GM18499 (cell line): ENCODE results near the gene ALDOA.

ENCODE experiments used
- ATAC-seq: cut with Tn5 transposase; IDR thresholded peaks from one replicate; pipeline ENCODE4 v1.9.1; 2021; ENCODE audit warnings: moderate number of reproducible peaks; ENCODE audit not compliant: insufficient read depth, unreplicated experiment

The ALDOA gene

DNA sequence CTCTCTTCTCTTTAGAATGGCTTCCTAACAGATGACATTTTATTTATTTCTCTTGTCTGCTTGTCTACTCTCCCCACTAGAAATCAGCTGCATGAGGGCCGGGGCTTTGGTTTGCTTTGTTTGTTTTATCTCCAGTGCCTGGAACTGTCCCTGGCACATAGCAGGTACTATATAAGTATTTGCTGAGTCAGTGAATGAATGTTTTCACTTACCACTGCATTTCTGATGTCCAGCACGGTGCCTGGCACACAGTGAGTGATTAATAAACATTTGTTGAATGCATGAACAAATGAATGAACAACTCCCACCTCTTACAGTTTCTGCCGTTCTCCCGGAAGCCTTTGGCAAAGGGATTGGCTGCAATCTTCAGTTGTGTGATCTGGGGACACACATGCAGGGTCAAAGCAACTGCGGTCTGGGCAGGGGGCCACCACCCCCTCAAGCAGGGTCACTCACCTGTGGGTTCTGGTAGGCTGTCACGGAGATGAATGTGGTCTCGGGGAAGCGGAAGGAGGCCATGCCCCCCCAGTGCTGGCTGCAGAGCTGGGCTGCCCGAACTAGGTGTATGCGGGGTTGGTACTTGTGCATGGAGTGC lies 22.8 kb downstream of the ALDOA start:
- ATAC-seq: no peak

DNA sequence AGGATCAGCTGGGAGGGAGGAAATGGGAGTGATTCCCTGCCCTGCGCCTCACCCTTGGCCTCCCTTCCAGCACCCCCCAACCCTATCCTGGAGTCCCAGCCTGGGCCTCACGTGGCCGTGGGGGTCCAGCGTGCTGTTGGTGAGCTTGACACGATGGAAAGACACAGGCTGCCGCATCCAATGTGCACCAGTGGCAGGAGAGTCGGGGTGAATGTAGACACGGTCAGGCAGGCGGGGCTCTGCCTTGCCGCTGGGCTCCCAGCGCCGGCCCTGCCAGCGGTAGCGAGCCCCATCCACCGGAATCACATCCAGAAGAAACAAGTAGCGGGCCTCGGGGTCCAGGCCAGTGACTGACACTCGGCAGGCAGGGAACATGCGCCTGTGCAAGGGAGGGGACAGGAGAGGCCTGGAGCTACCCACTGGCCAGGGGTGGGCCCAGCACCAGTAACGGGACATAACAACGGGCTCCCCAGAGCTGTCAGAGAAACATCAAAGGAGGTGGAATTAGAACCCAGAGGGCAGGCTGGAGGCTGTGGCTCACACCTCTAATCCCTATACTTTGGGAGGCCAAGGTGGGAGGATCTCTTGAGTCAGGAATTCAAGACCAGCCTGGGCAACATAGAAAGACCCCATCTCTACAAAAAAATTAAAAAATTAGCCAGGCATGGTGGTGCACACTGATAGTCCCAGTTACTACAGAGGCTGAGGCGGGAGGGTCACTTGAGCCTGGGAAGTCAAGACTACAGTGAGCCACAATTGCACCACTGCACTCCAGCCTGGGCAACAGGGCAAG lies 23.5 kb downstream of the ALDOA start:
- no peak for ATAC-seq

DNA sequence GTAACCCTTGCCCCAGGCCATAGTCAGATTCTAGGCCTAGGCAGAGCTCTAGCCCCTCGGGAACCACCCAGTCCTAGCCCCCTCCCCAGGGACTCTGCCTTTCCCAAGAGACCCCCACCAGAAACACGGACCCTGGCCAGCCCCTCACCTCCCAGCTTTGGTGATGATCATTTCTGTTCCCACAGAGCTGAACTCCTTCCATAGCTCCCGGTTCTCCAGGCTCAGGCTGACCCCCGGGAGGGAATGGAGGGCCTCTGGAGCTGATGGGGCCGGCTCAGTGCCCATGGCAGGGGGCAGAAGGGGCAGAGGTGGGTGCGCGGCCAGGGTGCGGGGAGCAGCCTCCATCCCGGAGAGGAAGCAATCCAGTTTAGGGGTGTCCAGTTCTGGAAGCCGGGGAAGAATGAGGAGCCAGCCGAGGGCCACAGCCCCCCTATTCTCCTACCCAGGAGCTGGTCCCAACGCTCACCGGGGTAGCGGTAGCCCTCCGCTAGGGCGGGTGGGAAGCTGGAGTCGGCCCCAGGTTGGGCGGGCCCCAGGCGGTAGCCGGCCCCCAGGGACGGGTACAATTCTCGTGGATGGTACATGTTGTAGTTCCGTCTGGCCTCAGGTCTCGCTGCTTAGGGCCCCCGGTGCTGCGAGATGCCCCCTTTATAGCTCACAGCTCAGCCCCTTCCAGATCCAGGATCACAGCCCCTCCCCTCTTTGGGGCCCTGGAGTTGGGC lies 25.2 kb downstream of the ALDOA start:
- ATAC-seq: no peak

DNA sequence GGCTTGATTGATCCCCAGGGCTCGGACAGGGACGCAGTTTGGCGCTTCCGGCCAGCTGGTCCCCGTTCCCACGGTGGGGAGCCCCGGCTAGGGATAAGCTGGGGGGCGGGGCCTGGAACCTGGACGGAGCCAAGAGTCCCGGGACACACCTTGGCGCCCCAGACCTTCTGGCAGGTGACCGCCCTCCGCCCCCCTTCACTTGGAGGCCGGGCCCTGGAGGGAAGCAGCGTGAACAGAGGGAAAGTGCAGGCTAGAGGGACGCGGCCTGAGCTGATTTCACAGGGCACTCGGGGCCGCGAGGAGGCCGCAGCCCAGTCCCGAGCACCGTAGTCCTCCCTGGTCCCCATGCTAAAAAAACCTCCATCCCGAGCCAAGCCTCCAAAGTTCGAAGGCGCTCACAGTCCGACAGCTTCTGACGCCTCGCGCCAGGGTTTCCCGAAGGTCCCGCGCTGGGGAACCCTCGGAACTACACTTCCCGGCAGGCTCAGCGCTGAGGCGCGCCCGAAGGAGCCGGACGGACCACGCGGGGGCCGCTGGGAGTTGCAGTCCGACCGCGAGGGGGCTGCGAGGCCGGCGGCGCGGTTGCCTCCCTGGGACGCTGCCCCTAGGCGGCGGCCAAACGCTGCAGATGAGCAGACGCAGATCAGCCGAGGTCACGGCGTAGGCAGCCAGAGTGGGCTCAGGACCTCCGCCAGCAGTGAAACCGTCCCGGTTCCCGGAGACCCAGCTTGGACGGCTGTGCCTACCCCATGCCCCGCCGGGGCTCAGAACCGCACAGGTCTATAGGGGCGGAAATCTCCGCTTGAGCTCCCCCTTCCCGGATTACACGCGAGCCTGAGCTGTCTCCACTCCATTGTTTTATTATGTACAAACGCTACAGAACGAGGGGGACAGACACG lies 26.2 kb downstream of the ALDOA start, which contains the start of gene TBX6:
TBX6 (minus strand) TSS at position 451 of the 899 bp plus-strand sequence. CDS start 731 bp downstream, outside the sequence.
- ATAC-seq: peak; percentile 34

DNA sequence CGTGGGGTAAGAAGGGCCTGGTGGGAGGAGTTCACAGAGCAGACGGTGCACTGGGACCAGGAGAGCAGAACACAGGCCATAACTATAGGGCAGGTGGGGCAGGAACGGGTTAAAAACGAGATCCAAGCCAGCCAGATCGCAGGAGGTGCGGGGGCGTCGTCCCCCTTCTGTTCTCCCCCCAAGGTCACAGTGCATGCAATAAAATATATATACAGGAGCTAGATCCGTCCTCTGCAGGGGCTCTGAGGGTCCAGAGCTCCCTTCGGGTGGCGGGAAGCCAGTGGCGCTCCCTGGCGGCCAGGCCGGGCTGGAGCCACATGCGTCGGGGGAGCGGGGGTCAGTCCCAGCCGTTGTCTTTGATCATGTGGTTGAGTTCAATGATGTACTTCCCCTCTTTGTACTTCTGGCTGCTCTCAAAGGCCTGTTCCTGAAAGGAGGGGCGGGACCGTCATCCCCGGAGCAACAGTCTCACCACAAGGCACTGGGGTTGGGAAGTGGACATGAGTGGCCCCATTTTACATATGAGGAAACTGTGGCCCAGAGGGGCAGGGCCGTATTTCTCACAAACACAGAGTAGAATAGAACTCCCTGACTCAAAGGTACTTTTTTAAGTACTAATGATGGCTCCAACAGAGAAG lies 26.9 kb downstream of the ALDOA start:
- peak; percentile 32 for ATAC-seq

DNA sequence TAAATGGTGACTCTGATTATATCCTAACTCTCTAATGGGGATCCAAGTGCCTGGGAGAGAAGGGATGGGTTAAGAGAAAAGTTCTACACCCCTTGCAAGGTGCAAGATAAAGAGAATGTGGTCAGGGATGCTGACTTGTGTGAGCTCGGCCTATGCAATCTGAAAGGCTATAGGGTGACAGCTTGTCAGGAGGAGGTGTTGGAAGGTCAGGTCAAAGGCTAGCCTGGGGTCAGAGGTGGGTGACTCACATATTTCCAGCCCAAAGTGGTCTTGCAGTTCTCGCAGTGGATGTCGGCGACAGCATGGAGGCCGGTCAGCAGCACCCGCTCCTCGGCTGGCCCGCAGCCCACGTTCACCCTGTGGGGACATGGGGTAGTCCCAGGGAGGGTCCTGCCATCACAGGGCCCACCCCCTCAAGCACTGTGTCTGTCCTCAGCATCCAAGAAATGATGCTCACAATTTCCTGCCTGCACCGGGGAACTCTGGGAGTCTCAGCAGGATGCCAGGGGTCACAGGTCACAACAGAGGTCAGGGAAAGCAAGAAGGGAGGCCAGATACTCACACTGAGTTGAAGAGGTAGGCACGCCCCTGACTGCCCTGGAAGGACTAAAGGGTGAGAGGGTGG lies 29.1 kb downstream of the ALDOA start:
- ATAC-seq: no peak

DNA sequence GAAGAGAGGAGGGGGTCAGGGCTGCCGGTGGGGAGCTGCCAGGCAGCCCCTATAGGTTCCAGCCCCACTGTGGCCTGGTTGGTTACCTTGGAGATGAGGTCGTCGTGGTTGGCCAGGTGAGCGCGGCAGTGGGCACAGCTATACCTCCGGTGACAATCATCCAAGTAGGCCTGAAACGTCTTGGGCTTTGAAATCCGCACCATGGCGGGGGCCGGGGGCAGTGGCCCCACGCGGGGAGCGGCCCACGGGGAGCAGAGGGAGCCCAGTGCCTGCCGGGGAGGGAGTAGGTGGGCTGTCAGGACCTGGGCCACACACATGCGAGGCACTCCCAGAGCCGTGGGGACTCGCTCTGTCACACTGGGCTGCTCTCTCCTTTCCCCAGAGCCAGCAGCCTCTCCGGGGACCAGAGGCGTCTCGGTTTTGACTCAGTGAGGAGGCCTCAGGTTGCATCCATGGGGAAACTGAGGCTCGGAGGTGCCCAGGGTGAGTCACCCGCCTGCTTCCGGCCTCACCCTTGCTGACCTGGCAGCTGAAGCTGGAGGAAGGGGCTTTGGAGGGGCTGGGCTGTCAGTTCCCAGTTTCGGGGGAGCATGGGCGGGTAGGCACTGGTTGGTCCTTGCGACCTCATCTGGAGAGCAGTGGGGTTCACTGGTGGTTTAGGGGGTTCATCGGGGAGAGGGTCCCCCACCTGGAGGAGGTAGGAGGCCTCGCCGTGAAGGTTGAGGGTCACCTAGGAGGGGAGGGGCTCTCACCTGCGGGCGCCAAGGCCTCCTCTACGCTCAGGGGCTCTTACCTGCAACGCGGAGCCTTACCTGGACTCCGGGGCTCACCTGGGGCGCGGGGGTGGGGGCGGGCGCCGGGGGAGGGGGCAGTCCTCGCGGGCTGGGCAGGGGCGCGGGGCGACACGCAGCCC lies 29.9 kb downstream of the ALDOA start:
- ATAC-seq: no peak

DNA sequence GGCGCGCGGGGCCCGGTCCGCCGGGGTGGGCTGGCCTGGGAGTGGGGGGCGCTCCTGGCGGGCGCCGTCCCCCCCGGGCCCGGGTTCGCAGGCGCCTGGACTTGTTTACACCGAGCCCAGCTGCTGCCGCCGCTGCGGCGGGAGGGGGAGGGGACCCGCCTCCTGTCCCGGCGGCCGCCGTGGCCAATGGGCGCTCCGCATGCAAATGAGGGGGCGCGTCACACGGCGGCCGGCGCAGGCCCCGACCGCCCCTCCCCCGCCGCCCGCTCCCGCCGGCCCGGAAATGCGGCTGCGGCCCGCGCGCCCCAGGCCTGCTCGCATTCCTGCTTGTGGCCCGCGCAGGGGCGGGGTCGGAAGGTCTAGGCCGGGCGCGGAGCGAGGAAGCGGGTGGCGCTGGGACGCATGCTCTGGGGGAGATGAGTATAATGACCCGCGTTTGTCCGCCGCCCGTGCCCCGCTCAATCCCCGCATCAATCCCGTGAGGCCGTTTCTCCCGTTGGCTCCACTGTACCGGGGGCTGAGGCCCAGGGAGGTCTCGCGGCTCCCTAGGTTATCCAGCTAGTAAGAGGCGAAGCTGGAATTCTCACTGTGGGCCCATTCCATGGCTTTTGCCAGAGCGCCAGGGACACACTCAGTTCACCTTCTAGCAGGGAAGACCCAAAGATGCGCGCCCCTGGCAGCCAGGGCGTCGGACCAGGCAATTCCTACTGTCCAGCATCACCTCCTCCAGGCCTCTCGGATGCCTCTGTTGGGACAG lies 30.7 kb downstream of the ALDOA start, which contains the start of gene YPEL3:
YPEL3 (minus strand) TSS at position 109 of the 757 bp plus-strand sequence. CDS start 731 bp downstream, outside the sequence.
- ATAC-seq: no peak

DNA sequence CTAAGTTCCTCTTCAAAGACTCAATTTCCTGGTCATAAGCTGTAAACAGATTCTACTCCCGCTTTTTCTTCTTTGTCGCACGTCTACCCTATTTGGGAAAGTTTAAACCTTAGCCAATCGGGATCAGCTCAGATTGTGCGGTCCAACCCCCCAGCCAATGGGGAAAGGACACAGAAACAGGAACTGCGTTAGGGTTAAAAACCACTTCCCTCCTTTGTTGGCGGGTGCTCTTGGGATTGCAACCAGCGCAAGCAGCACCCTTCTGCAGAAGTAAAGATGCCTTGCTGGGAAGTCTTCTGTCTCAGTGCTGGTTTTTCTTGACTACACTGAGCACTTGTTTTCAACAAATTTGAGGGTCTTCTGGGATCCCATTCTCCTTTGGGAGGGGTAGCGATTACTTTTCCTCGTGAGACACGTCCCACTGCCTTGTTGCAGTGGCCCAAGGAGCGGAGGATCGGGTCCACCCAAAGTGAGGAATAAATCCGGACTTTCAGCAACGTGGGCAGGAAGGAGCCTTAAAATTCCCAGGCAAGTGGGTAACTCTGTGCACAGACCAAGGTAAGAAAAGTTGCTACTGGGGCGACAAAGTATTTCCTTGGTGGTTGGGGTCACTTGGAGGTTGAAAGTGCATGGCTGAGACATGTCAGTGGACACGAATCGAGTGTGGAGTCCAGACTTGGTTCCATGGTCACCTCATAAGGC lies 31.5 kb downstream of the ALDOA start:
- no peak for ATAC-seq

DNA sequence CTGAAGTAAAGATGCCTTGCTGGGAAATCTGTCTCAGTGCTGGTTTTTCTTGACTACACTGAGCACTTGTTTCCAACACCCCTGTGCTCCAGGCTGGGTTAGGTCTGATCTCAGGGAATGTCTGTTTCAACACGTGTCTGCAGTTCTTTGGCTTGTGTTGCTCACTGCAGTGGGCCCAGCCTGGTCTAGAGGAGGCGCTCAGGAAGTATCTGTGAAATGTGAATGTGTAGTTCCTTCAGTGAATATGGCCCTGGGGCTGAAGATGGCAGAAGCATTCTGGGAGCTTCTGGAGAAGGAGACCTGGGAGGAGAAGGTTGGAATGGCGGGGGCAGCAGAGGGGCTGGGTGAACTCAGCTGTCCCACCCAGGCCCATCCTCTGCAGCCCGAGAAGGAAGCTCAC lies 38.5 kb downstream of the ALDOA start:
- ATAC-seq: no peak

DNA sequence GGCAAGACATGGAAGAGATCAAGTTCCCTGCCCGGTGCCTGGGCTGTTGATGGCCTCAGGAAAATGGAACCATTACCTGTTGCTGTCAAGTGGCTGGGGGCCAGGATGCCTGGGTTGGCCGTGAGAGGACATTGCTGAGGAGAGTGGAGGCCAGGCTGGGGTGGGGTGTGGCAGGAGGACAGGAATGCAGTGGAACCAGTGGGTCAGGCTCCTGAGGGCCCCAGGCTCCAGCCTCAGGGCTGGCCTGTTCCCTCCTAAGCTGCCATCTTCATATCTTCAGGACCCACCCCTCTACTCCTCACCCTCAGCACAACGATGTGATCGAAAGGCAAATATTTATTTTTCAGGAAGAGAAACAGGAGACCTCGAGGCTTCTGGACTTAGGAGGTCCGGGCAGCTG lies 38.9 kb downstream of the ALDOA start:
- ATAC-seq: no peak

DNA sequence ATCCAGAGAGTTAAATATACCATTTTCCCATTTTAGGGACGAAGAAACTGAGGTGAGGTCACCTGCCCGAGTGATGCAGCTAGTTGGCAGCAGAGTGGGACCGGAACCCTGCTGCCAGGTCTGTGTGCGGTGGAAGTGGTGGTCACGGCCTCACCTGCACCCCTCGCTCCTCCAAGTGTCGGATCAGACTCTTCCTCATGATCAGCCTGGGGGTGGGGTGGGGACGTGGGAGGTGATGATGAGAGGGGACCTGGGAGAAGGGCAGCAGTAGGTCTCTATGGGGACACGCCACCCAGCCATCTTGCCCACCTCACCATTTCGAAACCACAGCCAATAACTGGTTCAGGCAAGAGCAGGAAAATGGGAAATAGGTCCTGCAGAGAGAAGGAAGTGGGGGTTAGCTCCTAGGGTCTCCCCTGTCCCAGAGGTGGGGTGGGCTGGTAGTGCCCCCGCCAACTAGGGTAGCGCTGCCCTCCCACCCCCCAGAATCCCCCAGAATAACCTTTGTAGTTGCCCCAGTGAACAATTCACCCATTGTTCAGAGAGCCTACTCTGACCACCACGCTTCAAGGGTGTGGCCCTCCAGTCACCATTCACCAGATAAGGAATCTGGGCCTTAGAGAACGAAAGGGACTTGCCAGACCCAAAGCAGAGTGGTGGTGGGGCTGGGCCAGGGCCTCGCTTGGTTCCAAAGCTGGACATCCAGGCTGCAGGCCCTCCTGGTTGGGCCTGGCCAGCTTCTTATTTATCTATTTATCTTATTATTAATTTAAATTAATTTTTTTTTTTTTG lies 42.7 kb downstream of the ALDOA start:
- no peak for ATAC-seq

DNA sequence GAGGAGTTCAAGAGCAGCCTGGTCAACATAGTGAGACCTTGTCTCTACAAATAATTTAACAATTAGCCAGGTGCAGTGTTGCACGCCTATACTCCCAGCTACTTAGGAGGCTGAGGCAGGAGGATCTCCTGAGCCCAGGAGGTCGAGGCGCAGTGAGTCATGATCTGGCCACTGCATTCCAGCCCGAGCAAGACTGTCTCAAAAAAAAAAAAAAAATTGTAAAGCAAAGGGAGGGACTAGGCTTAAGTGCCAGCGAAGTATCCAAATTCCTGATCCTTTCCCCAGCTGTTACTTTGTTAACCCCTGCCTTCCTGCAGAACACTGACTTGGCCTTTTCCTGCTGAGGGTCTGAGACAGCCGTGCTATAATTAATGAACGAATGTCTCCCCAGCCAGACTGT lies 45.1 kb downstream of the ALDOA start:
- no peak for ATAC-seq

DNA sequence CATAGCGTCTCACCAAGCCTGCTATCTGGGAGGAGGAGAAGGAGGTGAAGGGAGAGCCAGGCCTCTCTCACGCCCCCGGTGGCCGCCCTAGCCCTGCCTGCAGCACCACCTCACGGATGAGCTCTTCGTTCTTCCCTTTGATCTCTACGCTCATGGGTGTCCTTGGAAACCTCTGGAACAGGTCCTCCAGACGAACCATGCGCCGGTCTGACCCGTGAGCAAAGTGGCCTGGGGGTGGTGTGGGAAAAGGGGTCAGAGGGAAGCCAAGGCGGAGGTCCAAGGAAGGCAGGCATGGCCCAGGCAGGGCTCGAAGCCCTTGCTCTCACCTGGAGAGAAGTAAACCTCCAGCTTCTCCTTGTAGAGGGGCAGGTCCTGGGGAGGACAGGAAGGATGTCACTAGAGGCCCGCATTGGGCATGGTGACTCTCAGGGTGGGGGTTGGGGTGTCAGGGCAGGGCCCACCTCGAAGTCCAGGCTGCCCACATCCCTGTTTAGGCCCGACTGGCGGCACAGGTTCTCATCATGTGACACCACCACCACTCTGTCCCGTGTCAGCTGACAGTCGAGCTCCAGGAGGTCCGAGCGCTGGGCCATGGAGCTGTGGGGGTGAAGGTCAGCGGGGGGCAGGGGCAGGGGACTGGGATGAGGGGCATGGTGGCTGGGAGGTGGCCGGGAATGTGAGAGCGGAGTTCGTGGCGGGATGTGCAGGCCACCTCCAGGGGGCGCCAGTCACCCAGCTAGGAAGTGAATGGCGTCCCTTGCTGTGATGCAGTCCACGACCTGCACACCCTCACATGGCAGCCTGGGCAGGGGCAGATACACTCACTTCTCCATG lies 46.9 kb downstream of the ALDOA start:
- ATAC-seq: no peak

DNA sequence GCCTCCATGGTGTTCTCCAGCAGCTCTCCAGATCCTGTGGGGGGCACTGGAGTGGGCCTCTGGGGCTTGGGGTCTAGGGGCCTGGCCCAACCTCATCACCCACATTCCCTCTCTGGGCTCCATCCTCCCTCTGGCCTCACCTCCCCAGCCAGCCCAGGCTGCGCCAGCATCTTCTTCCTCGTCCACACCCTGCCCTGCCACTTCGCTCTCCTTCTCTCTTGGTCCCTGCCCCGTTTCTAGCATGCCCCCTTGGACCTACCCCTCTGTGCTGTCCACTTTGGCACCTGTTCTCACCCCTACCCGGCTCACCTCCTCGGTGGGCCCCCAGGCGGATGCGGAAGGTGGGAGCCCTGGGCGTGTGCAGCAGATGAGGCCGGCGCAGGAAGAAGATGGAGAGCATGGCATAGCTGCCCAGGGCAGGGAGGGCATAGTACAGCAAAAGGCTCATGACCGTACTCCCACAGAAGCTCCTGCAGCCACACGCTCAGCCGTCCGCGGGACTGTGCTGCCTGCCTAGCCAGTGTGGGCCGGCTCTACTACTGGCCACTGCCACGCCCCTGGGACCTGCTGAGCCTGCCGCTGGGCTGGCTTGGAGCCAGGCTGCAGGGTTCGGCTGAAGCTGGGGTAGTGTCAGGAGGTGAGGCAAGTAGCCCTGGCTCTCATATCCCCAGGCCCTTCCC lies 47.6 kb downstream of the ALDOA start, which contains the start of gene GDPD3:
GDPD3 (minus strand) TSS at position 507 of the 680 bp plus-strand sequence; CDS start at position 448, 59 bp downstream.
- ATAC-seq: no peak
